ENCODE results near the gene OR56A5. TPM values are rescaled to one million over a fixed set of nuclear protein-coding genes. Genes with fewer than 3 reads are reported as not detected.
A peak's percentile ranks its signal among the peaks of the same experiment; 100 is the strongest.

The OR56A5 gene
- total RNA-seq, 1 donor from 2014 or later = not detected

DNA sequence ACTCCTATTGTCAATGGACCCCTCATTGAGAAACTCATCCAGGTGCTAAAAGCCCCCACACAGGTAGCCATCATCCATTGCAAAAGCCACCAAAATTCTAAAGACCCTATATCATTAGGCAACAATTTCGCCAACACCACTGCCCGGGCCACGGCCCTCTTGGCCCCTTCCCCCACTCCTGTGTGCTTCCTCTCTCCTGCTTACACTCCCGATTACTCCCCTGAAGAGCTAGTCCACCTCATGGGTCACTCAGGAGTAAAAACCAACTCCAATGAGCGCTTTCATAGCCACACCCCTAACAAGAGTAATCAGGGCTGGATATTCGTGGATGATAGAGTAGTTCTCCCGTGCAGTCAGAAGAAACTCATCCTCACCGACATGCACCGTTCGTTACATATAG is 35.2 kb downstream of the OR56A5 start:
- no peak for DNase-seq (ENCODE audit: low read depth in 2 of 2)

DNA sequence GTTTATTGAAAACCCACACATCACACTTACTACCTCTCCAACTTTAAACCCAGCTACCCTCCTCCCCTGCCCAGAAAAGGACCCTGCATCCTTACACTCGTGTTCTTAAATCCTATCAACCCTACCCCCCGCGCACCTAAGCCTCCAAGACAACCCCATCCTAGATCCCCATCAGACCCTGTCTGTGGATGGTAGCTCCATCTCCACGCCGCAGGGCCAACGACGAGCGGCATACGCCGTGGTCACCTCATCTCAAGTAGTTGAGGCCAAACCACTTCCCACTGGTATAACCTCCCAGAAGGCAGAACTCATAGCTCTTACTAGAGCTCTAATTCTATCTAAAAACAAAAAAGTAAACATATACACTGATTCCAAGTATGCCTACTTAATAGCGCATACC is 35.6 kb downstream of the OR56A5 start:
- DNase-seq (ENCODE audit: low read depth in 2 of 2) = no peak

DNA sequence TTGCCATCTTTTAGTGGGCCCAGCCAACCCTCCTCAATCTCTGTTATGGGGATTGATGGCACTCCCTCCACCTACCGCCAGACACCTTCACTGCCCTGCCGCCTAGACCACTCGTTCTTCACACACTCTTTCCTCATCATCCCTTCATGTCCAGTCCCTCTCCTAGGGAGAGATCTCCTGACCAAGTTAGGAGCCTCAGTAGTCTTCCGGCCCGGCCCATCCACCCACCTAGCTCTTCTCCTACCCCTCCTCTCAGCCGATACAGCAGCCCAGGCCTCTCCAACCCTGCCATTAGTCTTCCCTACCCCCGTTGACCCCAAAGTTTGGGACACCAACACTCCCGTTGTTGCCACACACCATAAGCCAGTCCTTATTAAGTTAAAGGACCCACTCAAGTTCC is 37.2 kb downstream of the OR56A5 start:
- DNase-seq (ENCODE audit: low read depth in 2 of 2) = no peak

DNA sequence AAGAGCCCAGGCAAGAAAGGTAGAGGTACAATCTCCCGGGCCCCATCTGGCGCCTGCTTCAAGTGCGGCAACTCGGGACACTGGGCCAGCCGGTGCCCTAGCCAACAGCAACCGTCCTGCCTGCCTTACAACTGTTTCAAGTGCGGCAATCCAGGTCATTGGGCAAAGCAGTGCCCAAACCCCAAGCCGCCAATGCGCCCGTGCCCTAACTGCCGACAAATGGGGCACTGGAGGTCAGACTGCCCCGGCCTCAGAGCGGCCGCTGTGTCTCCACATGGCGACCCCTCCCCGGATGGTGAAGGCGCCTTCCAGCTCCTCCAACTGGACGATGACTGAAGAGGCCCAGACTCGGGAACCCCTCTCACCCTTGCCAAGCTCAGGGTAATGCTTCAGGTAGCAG is 37.7 kb downstream of the OR56A5 start:
- no peak for DNase-seq (ENCODE audit: low read depth in 2 of 2)

DNA sequence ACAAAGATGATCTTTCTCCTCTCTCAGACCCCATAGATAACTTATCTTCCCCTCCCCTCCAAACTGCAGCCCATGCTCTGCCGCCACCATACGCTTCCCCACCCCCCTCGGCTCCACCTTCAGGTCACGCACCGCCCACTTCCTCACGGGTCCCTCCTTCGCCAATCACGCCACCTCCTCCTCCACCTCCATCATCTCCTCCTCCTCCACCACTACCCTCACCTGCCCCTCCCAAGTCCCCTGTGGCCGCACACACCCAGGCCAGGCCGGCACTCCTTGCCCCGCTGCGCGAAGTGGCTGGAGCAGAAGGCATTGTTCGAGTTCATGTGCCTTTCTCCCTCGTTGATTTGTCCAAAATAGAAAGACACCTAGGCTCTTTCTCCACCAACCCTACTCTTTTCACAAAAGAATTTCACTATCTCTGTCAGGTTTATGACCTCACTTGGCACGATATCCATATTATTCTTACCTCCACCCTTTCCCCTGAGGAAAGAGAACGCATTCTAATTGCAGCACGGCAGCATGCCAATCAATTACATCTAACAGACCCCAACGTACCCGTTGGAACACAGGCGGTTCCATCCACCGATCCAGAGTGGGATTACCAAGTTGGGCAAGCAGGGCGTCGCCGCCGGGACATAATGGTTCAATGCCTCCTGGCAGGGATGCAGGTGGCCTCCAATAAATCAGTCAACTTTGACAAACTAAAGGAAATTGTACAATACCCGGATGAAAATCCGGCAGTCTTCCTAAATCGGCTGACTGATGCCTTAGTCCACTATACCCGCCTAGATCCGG is 38.5 kb downstream of the OR56A5 start:
- DNase-seq (ENCODE audit: low read depth in 2 of 2) = no peak

DNA sequence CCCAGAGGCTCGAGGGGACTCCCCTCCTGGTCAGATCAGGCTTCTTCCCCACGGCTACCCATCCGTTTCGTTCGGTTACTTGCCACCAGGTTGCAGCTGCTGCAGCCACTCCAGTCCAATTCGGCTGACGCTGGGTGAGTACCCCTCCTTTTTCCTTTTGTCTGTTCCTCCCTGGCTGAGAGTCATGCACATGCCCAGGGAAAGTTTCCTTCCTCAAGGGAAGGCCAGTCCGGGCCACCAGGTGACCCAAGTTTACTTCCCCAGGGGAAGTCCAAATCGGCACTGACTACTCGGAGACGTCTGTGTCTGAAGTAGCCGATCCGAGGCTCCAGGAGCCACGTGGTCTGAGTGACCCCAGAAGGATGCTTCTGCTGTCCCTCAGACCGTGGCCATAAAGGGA is 39.5 kb downstream of the OR56A5 start:
- DNase-seq (ENCODE audit: low read depth in 2 of 2) = no peak

DNA sequence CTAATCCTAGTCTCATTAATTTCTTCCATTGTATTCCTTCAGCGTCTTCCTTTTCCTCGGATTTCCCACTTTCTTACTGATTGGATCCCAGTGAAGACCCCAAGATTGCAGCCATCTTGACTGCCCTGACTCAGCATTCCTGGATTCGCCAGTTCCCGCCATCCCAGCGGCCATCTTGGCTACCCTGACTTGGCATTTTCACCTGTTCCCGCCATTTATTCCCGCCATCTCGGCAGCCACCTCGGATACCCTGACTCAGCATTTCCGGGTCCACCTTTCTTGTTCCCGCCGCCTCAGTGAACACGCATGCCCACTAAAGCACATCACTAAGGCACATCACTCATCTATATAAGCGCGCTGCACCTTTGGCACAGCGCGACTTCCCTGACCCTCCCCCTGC is 40.0 kb downstream of the OR56A5 start:
- DNase-seq (ENCODE audit: low read depth in 2 of 2) = no peak

DNA sequence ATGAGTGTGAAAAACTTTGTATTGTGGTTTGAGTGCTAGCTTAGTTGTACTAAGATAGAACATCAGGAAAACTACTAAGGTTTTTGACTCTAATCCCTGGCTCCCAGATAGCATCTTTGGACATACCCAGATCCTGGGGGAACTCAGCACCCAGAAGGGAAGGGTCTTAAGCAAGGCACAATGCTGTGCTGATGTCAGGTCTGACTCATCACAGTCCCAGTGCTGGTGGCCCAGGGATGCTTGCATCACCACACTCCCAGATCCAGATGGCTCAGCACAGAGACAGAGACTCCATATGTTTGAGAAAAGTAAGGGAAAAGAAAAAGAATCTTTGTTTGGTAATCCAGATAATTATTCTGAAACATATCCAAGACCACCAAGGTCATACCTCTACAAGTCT is 44.5 kb downstream of the OR56A5 start:
- no peak for DNase-seq (ENCODE audit: low read depth in 2 of 2)

DNA sequence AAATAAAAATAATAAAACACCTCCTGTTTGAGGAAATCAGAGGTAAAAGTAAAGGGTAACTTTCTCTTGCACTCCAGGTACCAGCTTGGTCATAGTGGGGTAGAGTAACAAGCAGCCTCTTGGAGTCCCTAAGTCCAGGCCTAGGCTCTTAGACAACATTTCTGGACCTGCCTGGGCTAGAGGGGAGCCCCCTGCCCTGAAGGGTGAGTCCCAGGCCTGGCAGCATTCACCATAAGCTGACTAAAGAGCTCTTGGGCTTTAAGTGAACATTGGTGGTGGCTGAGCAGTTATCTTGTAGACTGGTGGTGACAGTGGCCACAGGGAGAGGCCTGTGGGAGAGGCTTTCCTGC is 44.9 kb downstream of the OR56A5 start:
- DNase-seq (ENCODE audit: low read depth in 2 of 2) = no peak

DNA sequence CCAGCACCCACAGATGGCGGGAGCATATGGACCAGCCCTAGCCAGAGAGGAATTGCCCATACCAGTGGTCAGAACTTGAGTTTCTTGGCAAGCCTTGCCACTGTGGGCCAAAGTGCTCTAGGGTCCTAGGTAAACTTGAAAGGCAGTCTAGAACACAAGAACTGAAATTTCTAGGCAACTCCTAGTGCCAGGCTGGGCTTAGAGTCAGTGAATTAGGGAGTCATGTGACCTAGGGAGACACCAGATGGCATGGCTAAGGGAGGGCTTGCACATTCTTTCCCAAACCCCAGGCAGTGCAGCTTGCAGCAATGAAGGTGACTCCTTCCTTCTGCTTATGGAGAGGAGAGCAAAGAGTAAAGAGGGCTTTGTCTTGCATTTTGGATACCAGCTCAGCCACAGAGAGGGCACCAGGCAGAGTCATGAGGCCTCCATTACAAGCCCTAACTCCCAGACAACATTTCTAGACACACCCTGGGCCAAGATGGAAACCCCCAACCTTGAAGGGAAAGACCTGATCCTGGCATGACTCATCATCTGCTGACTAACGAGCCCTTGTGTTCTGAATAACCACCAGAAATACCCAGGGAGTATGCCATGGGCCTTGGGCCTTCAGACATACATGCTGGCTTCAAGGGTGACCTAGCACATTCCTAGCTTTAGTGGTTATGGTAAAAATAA is 45.4 kb downstream of the OR56A5 start:
- peak in 1 of 2 donors; percentile 17 for DNase-seq (ENCODE audit: low read depth in 2 of 2)

Other genes starting within 250 kb of the OR56A5 start
- gene OR56B1, start 232.0 kb downstream of the OR56A5 start, total RNA-seq = not detected in 2 replicates
- not detected in 2 replicates for gene OR52N4, start 214.3 kb downstream of the OR56A5 start, total RNA-seq
- gene OR52N5, start 185.1 kb downstream of the OR56A5 start, total RNA-seq = not detected in 2 replicates
- gene OR52N1, start 177.2 kb downstream of the OR56A5 start, total RNA-seq = not detected in 2 replicates
- gene OR52N2, start 159.6 kb downstream of the OR56A5 start, total RNA-seq = not detected in 2 replicates
- gene OR52E6, start 126.6 kb downstream of the OR56A5 start, total RNA-seq = not detected in 2 replicates
- not detected in 2 replicates for gene OR52E8, start 110.8 kb downstream of the OR56A5 start, total RNA-seq
- gene OR52E4, start 87.9 kb downstream of the OR56A5 start, total RNA-seq = not detected in 2 replicates
- gene OR52E5, start 75.3 kb downstream of the OR56A5 start, total RNA-seq = not detected in 2 replicates
- not detected in 2 replicates for gene OR56A3, start 26.2 kb downstream of the OR56A5 start, total RNA-seq
- gene OR52L1, start 18.5 kb upstream of the OR56A5 start, total RNA-seq = not detected in 2 replicates
- gene OR56A4, start 38.5 kb upstream of the OR56A5 start, total RNA-seq = not detected in 2 replicates
- not detected in 2 replicates for gene OR56A1, start 62.3 kb upstream of the OR56A5 start, total RNA-seq
- not detected in 2 replicates for gene OR56B4, start 139.2 kb upstream of the OR56A5 start, total RNA-seq
- not detected in 2 replicates for gene OR52B2, start 201.8 kb upstream of the OR56A5 start, total RNA-seq
- gene OR52W1, start 230.7 kb upstream of the OR56A5 start, total RNA-seq = not detected in 2 replicates
- not detected in 2 replicates for gene C11orf42, start 237.1 kb upstream of the OR56A5 start, total RNA-seq

Data from lung microvascular endothelial cell (primary cell).